K562 (cell line): ENCODE results near the gene PRKAG1. TPM values are rescaled to one million over a fixed set of nuclear protein-coding genes. Genes with fewer than 3 reads are reported as not detected.
A peak's percentile ranks its signal among the peaks of the same experiment; 100 is the strongest.

ENCODE experiments used
- AFF1 ChIP-seq, 2 experiments: fragments of 450-650 bp; IDR thresholded peaks; 2 replicates each; pipeline ENCODE4 v1.6.1; 2018; ENCODE audit warnings: mild to moderate bottlenecking in 2 of 2, low read depth in 1 of 2; ENCODE audit not compliant: partially characterized antibody in 2 of 2
- ARID3B ChIP-seq: fragments of 250-450 bp; sonication (Bioruptor Pico); IDR thresholded peaks from 2 replicates; pipeline ENCODE4 v1.4.0; 2020; ENCODE audit warnings: borderline replicate concordance
- CC2D1A ChIP-seq: fragments of 450-650 bp; IDR thresholded peaks from 2 replicates; pipeline ENCODE4 v1.6.1; 2017; ENCODE audit warnings: mild to moderate bottlenecking
- CTCF ChIP-seq, 3 experiments: IDR thresholded peaks in 2 of 3; conservative IDR thresholded peaks in 1 of 3; 2 replicates each; pipeline ENCODE4 v1.5.1; 2011 to 2012; ENCODE audit warnings: low read length in 3 of 3, mild to moderate bottlenecking in 3 of 3, control low read depth in 2 of 3, improper control_type of control experiment in 1 of 3, inconsistent platforms in 1 of 3, low read depth in 1 of 3, mixed read lengths in 1 of 3, moderate library complexity in 1 of 3; ENCODE audit not compliant: insufficient read depth in 2 of 3
- GATAD2B ChIP-seq: fragments of 450-650 bp; IDR thresholded peaks from 2 replicates; pipeline ENCODE4 v1.6.1; 2017; ENCODE audit warnings: mild to moderate bottlenecking, borderline replicate concordance
- HDAC1 ChIP-seq, 2 experiments: fragments of 450-650 bp; IDR thresholded peaks; 2 replicates each; pipeline ENCODE4 v1.6.1; 2016 to 2017; ENCODE audit warnings: inconsistent platforms in 1 of 2, mild to moderate bottlenecking in 1 of 2, moderate library complexity in 1 of 2
- LARP7 ChIP-seq: fragments of 450-650 bp; IDR thresholded peaks from 2 replicates; pipeline ENCODE4 v1.6.1; 2016
- MNT ChIP-seq, 2 experiments: fragments of 450-650 bp; conservative IDR thresholded peaks; 2 replicates each; pipeline ENCODE4 v1.6.1; 2017; ENCODE audit warnings: mild to moderate bottlenecking in 2 of 2, moderate library complexity in 2 of 2
- polyA plus RNA-seq, 8 experiments: library from polyadenylated mRNA; depleted of rRNA in 4 of 8; stranded (reverse) in 5 of 8; unstranded in 3 of 8; fragments of >200 nt; fragmentation: Nextera tagmentation in 2 of 8; fragmentation: Illumina TruSeq in 1 of 8; extraction: Ambion mirVana in 2 of 8; extraction: Trizol in 1 of 8; gene quantifications; 2 replicates each; pipeline versions ENCODE4 v1.2.1 to v1.2.3, GENCODE V29; 2011 to 2014; ENCODE audit warnings: inconsistent platforms in 1 of 8, missing spikeins in 1 of 8
- total RNA-seq, 7 experiments: library from RNA; depleted of rRNA in 6 of 7; stranded (reverse); fragments of >200 nt in 6 of 7; fragmentation: Illumina TruSeq in 2 of 7; extraction: Trizol in 2 of 7; gene quantifications; 2 replicates each; pipeline versions ENCODE4 v1.2.1 to v1.2.3, GENCODE V29; 2011 to 2021; ENCODE audit warnings: low replicate concordance in 1 of 7

Gene PRKAG1
- total and polyA plus RNA-seq, 9 of the 15 experiments (the other 6 are each of a cell fraction or from before 2014, with no cell fraction given) = 51.1 to 126 (median 79.1) TPM

DNA sequence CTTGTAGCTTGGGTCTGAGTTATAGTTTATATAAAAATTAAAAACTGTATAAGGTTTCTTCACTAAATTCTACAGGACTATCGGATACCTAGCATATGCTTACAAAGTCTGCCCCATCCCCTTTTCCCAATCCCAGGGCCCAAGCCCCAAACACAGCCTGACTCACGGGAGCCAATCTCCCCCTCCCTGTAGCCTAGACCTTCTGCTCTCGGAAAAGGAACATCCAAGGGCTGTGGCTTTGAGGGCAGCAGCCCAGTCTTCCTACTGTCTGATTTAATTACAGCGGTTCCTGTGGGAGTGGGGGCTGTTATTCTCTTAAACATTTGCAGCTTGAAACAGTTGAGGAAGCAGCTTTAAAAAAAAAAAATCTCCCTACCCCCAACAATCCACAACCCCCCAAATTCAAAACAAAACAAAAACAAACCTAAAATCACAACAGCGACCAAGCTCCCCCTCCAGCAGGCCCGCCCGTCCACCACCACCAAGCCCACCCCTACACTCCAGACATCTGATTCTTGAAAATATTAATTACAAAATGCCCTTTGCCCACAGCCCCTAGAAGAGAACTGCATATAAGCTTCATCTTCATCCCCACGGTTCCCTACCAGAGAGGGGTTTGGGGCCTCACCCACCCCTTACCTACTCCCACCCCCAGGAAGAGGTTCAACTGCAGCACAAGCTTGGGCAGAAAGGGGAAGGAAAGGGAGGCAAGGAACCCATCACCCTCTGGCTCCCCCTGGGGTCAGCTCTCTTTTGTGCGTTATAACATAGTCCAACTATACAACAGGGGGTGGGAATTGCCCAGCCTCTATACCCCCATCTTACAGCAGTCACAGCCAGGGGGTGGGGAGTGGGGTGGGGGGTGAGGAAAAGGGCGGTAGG, 1.1 kb upstream of the PRKAG1 start (continued):
- TF ChIP-seq MNT (conservative IDR thresholded peaks at IDR 0.05) = 0 out of 4 replicates have a peak, but pooled peaks of 1 of the 2 experiments have one; percentile 22
- peak; percentile 51 to 76 (median 72) for TF ChIP-seq CTCF (IDR thresholded peaks at IDR 0.05 in 2 of 3, conservative IDR thresholded peaks at IDR 0.05 in 1 of 3; ENCODE audit: insufficient read depth in 2 of 3, low read depth in 1 of 3, low read length in 3 of 3)
- TF ChIP-seq LARP7 = 0 out of 2 replicates have a peak, but pooled peaks have one; percentile 36
- TF ChIP-seq GATAD2B = no peak
- no peak for TF ChIP-seq ARID3B
- TF ChIP-seq CC2D1A = 0 out of 2 replicates have a peak, but pooled peaks have one; percentile 13
- 0 out of 4 replicates have a peak, but pooled peaks of 1 of the 2 experiments have one; percentile 20 for TF ChIP-seq HDAC1 (IDR thresholded peaks at IDR 0.05)
- TF ChIP-seq AFF1 (IDR thresholded peaks at IDR 0.05; ENCODE audit: low read depth in 1 of 2, partially characterized antibody in 2 of 2) = peak in 1 of 2 experiments; percentile 57
